Large intestine (tissue), 3 donors: ENCODE results near the gene SPATA21. TPM values are rescaled to one million over a fixed set of nuclear protein-coding genes. Genes with fewer than 3 reads are reported as not detected.

Experiments used
- DNase-seq, 2 donors: peaks; one replicate each; pipeline versions ENCODE4 v3.0.0 to v3.0.0-alpha.2; 2013
- H3K27ac ChIP-seq: one replicate; pipeline ENCODE4 v1.5.1; 2013; ENCODE audit warnings: low read length
- H3K27me3 ChIP-seq: 2 replicates; pipeline ENCODE4 v1.6.1; 2013; ENCODE audit warnings: low read length; ENCODE audit not compliant: control insufficient read depth, insufficient read depth
- H3K36me3 ChIP-seq: 2 replicates; pipeline ENCODE4 v1.6.1; 2013; ENCODE audit warnings: low read length; ENCODE audit not compliant: control insufficient read depth, insufficient read depth
- H3K4me1 ChIP-seq: one replicate; pipeline ENCODE4 v1.6.1; 2013; ENCODE audit warnings: low read length; ENCODE audit not compliant: control insufficient read depth, insufficient read depth
- H3K4me3 ChIP-seq: one replicate; pipeline ENCODE4 v1.5.1; 2013; ENCODE audit warnings: low read length
- H3K9me3 ChIP-seq: one replicate; pipeline ENCODE4 v1.6.1; 2013; ENCODE audit warnings: mild to moderate bottlenecking, low read depth, low read length, moderate library complexity; ENCODE audit not compliant: control insufficient read depth
- WGBS: methylation state at CpG from one replicate; pipeline ENCODE4 v1.1.5; 2013; ENCODE audit warnings: low lambda C conversion rate; ENCODE audit not compliant: insufficient coverage; 5-methylcytosine and 5-hydroxymethylcytosine counted together
- polyA plus RNA-seq: library from polyadenylated mRNA; unstranded; fragments of 120-200 nt; gene quantifications from one replicate; pipeline ENCODE4 v1.2.1, GENCODE V29; 2013

Gene SPATA21
- polyA plus RNA-seq, 1 donor, result not detected

- no peak for DNase-seq
- H3K27me3 ChIP-seq, result no peaks in the 10 kb centered on the region
- no peaks in the 10 kb centered on the region for H3K36me3 ChIP-seq
- no CpG with 5 or more reads among the region's 7 CpGs for WGBS
- no peak overlapping the region for H3K27ac ChIP-seq
- no peaks in the 10 kb centered on the region for H3K4me1 ChIP-seq
- no peak overlapping the region for H3K4me3 ChIP-seq
- no peaks in the 10 kb centered on the region for H3K9me3 ChIP-seq
Measured at GRCh38 chr1:16421201-16421600, 16.0 kb downstream of the SPATA21 start.

GRCh38 chr1:16420424-16421118 is 16.7 kb downstream of the SPATA21 start:
- H3K27ac ChIP-seq, result no peak overlapping the region
- DNase-seq, result no peak
- no CpG with 5 or more reads among the region's 9 CpGs for WGBS

GRCh38 chr1:16418823-16419425 is 18.3 kb downstream of the SPATA21 start:
- Histone ChIP-seq H3K27me3 (no peaks in the 10 kb centered on the region), H3K27ac (no peak overlapping the region)
- WGBS, result 83% methylated on average over 2 of the region's 7 CpGs

More at GRCh38 chr1:16420424-16421118, 16.7 kb downstream of the SPATA21 start:
- no peaks in the 10 kb centered on the region for H3K36me3 ChIP-seq
- no peak overlapping the region for H3K4me3 ChIP-seq
- H3K27me3 ChIP-seq, result no peaks in the 10 kb centered on the region
- no peaks in the 10 kb centered on the region for H3K9me3 ChIP-seq
- no peaks in the 10 kb centered on the region for H3K4me1 ChIP-seq

GRCh38 chr1:16413191-16413590 is 24.0 kb downstream of the SPATA21 start:
- no peaks in the 10 kb centered on the region for H3K36me3 ChIP-seq
- no peaks in the 10 kb centered on the region for H3K27me3 ChIP-seq
- no peaks in the 10 kb centered on the region for H3K4me1 ChIP-seq
- no peaks in the 10 kb centered on the region for H3K9me3 ChIP-seq
- WGBS, result no CpG with 5 or more reads among the region's 3 CpGs
- no peak for DNase-seq
- no peak overlapping the region for H3K4me3 ChIP-seq
- H3K27ac ChIP-seq, result no peak overlapping the region

More at GRCh38 chr1:16418823-16419425, 18.3 kb downstream of the SPATA21 start:
- H3K9me3 ChIP-seq, result no peaks in the 10 kb centered on the region
- H3K4me1 ChIP-seq, result no peaks in the 10 kb centered on the region
- H3K36me3 ChIP-seq, result no peaks in the 10 kb centered on the region
- H3K4me3 ChIP-seq, result no peak overlapping the region
- DNase-seq, result no peak

GRCh38 chr1:16410803-16411202 is 26.4 kb downstream of the SPATA21 start:
- 71% methylated on average over 1 of the region's 5 CpGs for WGBS
- Histone ChIP-seq H3K9me3 (no peaks in the 10 kb centered on the region), H3K36me3 (no peaks in the 10 kb centered on the region), H3K4me1 (no peaks in the 10 kb centered on the region), H3K27ac (no peak overlapping the region), H3K27me3 (no peaks in the 10 kb centered on the region), H3K4me3 (no peak overlapping the region)
- no peak for DNase-seq

GRCh38 chr1:16409536-16410152 is 27.6 kb downstream of the SPATA21 start:
- no CpG with 5 or more reads among the region's 25 CpGs for WGBS
- Histone ChIP-seq H3K4me1 (no peaks in the 10 kb centered on the region), H3K36me3 (no peaks in the 10 kb centered on the region), H3K27ac (no peak overlapping the region), H3K27me3 (no peaks in the 10 kb centered on the region), H3K4me3 (no peak overlapping the region), H3K9me3 (no peaks in the 10 kb centered on the region)
- DNase-seq, result no peak

GRCh38 chr1:16406868-16407267 is 30.4 kb downstream of the SPATA21 start:
- no CpG with 5 or more reads among the region's 9 CpGs for WGBS
- no peak overlapping the region for H3K27ac ChIP-seq
- no peaks in the 10 kb centered on the region for H3K4me1 ChIP-seq
- no peaks in the 10 kb centered on the region for H3K27me3 ChIP-seq
- no peaks in the 10 kb centered on the region for H3K9me3 ChIP-seq
- no peaks in the 10 kb centered on the region for H3K36me3 ChIP-seq
- no peak overlapping the region for H3K4me3 ChIP-seq
- no peak for DNase-seq

GRCh38 chr1:16405441-16405840 is 31.8 kb downstream of the SPATA21 start:
- Histone ChIP-seq H3K27ac (no peak overlapping the region), H3K27me3 (no peaks in the 10 kb centered on the region), H3K9me3 (no peaks in the 10 kb centered on the region), H3K36me3 (no peaks in the 10 kb centered on the region), H3K4me1 (no peaks in the 10 kb centered on the region), H3K4me3 (no peak overlapping the region)
- WGBS, result no CpG with 5 or more reads among the region's 5 CpGs
- DNase-seq, result no peak

- no peak for DNase-seq
- no peaks in the 10 kb centered on the region for H3K4me1 ChIP-seq
- no peaks in the 10 kb centered on the region for H3K9me3 ChIP-seq
- H3K27ac ChIP-seq, result no peak overlapping the region
- no peaks in the 10 kb centered on the region for H3K27me3 ChIP-seq
- peaks cover 12% of the 10 kb centered on the region for H3K36me3 ChIP-seq
- WGBS, result no CpG with 5 or more reads among the region's 10 CpGs
- no peak overlapping the region for H3K4me3 ChIP-seq
Measured at GRCh38 chr1:16402742-16403141, 34.5 kb downstream of the SPATA21 start.

GRCh38 chr1:16398371-16398953 is 38.8 kb downstream of the SPATA21 start:
- no peak for DNase-seq
- Histone ChIP-seq H3K36me3 (peaks cover 52% of the 10 kb centered on the region), H3K4me3 (no peak overlapping the region), H3K9me3 (no peaks in the 10 kb centered on the region), H3K27me3 (no peaks in the 10 kb centered on the region), H3K27ac (no peak overlapping the region), H3K4me1 (no peaks in the 10 kb centered on the region)
- WGBS, result no CpG with 5 or more reads among the region's 5 CpGs
